HepG2 (cell line): ENCODE data around the gene AGAP1. TPM values are rescaled to one million over a fixed set of nuclear protein-coding genes. Genes with fewer than 3 reads are reported as not detected.

ENCODE experiments used
- ATAC-seq: fragments of 200-7000 bp; cut with Tn5 transposase; 3 replicates; pipeline ENCODE4 v1.9.1; 2020; ENCODE audit warnings: mild to moderate bottlenecking, moderate library complexity
- BruUV-seq: library from RNA; stranded (reverse); fragments of 400-500 nt; replicated peaks from 2 replicates; lab custom pipeline; 2021; lab: Mats Ljungman, UMichigan
- CTCF ChIA-PET: fragments of 300-600 bp; formaldehyde crosslinking; extraction: SDS; loops from one replicate; lab custom pipeline; 2021; ENCODE audit warnings: low total read pairs, inconsistent platforms, low intra/inter-chr PET ratio; lab: Yijun Ruan, JAX
- POLR2A ChIA-PET: fragments of 350-600 bp; sonication (Branson Sonifier 250); formaldehyde crosslinking; loops from one replicate; lab custom pipeline; 2020; ENCODE audit warnings: antibody characterized with exemption, inconsistent platforms; lab: Yijun Ruan, JAX
- DNase-seq: peaks from one replicate; pipeline ENCODE4 v3.0.0-alpha.2; 2015; ENCODE audit warnings: low spot score
- FAIRE-seq: peaks from 3 replicates; lab custom pipeline; 2011; peaks lifted over from hg19 to GRCh38; lab: Jason Lieb, UNC
- H2AFZ ChIP-seq: one replicate; pipeline ENCODE4 v1.6.1; 2011; ENCODE audit warnings: low read length, inconsistent platforms
- H3K27ac ChIP-seq: fragments of 300-600 bp; 3 replicates; pipeline ENCODE4 v1.8.0; 2011; ENCODE audit warnings: mixed run types, mild to moderate bottlenecking, mixed read lengths, low read length, inconsistent platforms; ENCODE audit not compliant: insufficient read depth; ENCODE audit errors: extremely low read length
- H3K27me3 ChIP-seq, 2 experiments: fragments of 200-600 bp in 1 of 2; 2 replicates in 1 of 2; 3 replicates in 1 of 2; pipeline versions ENCODE4 v1.6.0 to v1.8.0; 2011; ENCODE audit warnings: low read length in 2 of 2, mild to moderate bottlenecking in 2 of 2, moderate library complexity in 2 of 2, inconsistent platforms in 1 of 2; ENCODE audit not compliant: insufficient read depth in 2 of 2, control insufficient read depth in 1 of 2
- H3K36me3 ChIP-seq, 2 experiments: fragments of 200-600 bp in 1 of 2; replicated peaks in 1 of 2; 2 replicates in 1 of 2; 3 replicates in 1 of 2; pipeline versions ENCODE4 v1.5.1 to v1.8.0; 2011; ENCODE audit warnings: low read length in 2 of 2, inconsistent platforms in 1 of 2; ENCODE audit not compliant: insufficient read depth in 2 of 2, control insufficient read depth in 1 of 2
- H3K4me1 ChIP-seq: 2 replicates; pipeline ENCODE4 v1.5.1; 2012; ENCODE audit warnings: low read length, inconsistent platforms; ENCODE audit not compliant: insufficient read depth
- H3K4me2 ChIP-seq: 2 replicates; pipeline ENCODE4 v1.6.0; 2011; ENCODE audit warnings: low read depth, low read length, inconsistent platforms
- H3K4me3 ChIP-seq, 3 experiments: fragments of 200-600 bp in 1 of 3; sonication (generic), shearing (Covaris generic) in 1 of 3; replicated peaks in 1 of 3; 2 replicates each; pipeline ENCODE4 v1.5.1; 2011 to 2016; ENCODE audit warnings: low read length in 3 of 3, inconsistent platforms in 2 of 3, low read depth in 2 of 3, mild to moderate bottlenecking in 2 of 3, control low read depth in 1 of 3, mixed read lengths in 1 of 3; ENCODE audit not compliant: insufficient read depth in 1 of 3
- H3K79me2 ChIP-seq: one replicate; pipeline ENCODE4 v1.6.1; 2011; ENCODE audit warnings: low read length, inconsistent platforms; ENCODE audit not compliant: insufficient read depth
- H3K9ac ChIP-seq: 2 replicates; pipeline ENCODE4 v1.6.0; 2011; ENCODE audit warnings: mild to moderate bottlenecking, low read depth, low read length, inconsistent platforms; ENCODE audit not compliant: insufficient read depth
- H3K9me3 ChIP-seq: 2 replicates; pipeline ENCODE4 v1.5.1; 2012; ENCODE audit warnings: mild to moderate bottlenecking, low read length
- H4K20me1 ChIP-seq: 2 replicates; pipeline ENCODE4 v1.6.0; 2011; ENCODE audit warnings: inconsistent platforms, mild to moderate bottlenecking, low read length, moderate library complexity; ENCODE audit not compliant: insufficient read depth
- AGO2 ChIP-seq: fragments of 200-400 bp; formaldehyde crosslinking; optimal IDR thresholded peaks from 2 replicates; pipeline ENCODE3; 2017; ENCODE audit warnings: mild to moderate bottlenecking, low read depth, low read length, moderate library complexity
- PAWR ChIP-seq: sonication (generic); formaldehyde crosslinking; IDR thresholded peaks from 2 replicates; pipeline ENCODE4 v1.4.0; 2020; ENCODE audit warnings: missing genetic modification reagents, mild to moderate bottlenecking, borderline replicate concordance
- ZNF263 ChIP-seq: sonication (generic); formaldehyde crosslinking; IDR thresholded peaks from 2 replicates; pipeline ENCODE4 v1.4.0; 2020; ENCODE audit warnings: missing genetic modification reagents
- WGBS: methylation state at CpG from one replicate; pipeline ENCODE4 v1.1.6; 2017; ENCODE audit warnings: low lambda C conversion rate; 5-methylcytosine and 5-hydroxymethylcytosine counted together
- in situ Hi-C: cut with HindIII; loops from 2 replicates; pipeline ENCODE4 v1.10.0; 2017; ENCODE audit warnings: low pct_unique_long_range_greater_than_20kb; ENCODE audit not compliant: extremely low pct_ligation_motif_present
- intact Hi-C: fragments of 100-400 bp; cut with micrococcal nuclease; formaldehyde crosslinking; loops from one replicate; pipeline ENCODE4 v1.10.0; 2022; ENCODE audit not compliant: unreplicated experiment
- polyA plus RNA-seq, 8 experiments: library from polyadenylated mRNA; depleted of rRNA in 3 of 8; stranded (reverse) in 7 of 8; unstranded in 1 of 8; fragments of >200 nt; fragmentation: Illumina TruSeq in 4 of 8; extraction: Trizol in 4 of 8; gene quantifications; 2 replicates each; pipeline versions ENCODE4 v1.2.1 to v1.2.3, GENCODE V29; 2011 to 2016; ENCODE audit warnings: low read depth in 4 of 8, missing spikeins in 1 of 8, mixed read lengths in 1 of 8; ENCODE audit not compliant: insufficient read depth in 1 of 8
- total RNA-seq, 5 experiments: library from RNA; depleted of rRNA; stranded (reverse); fragments of >200 nt; fragmentation: Illumina TruSeq; extraction: Trizol; gene quantifications; 2 replicates each; pipeline ENCODE4 v1.2.3, GENCODE V29; 2016; ENCODE audit warnings: low read depth in 1 of 5

Gene AGAP1
- total and polyA plus RNA-seq, 2 of the 13 experiments (the other 11 are each of a cell fraction or from before 2014, with no cell fraction given), result 21.2 to 32.7 TPM

GRCh38 chr2:235861383-235861782 lies 367.5 kb downstream of the AGAP1 start:
- ChIA-PET CTCF (no interaction called here), POLR2A (no interaction called here)
- H3K4me2 ChIP-seq, result no peak overlapping the region
- BruUV-seq, result no TSS peak
- no peaks in the 10 kb centered on the region for H3K27me3 ChIP-seq
- in situ Hi-C loops (no loop called here), intact Hi-C loops (no loop called here)
- no peak overlapping the region for H2AFZ ChIP-seq
- FAIRE-seq (no peak), DNase-seq (no peak), ATAC-seq (no peak)
- H3K9ac ChIP-seq, result no peak overlapping the region
- H3K4me3 ChIP-seq, result no peak overlapping the region
- H4K20me1 ChIP-seq, result peaks cover 2% of the 10 kb centered on the region; the same call in 1 of the 2 replicates
- no peaks in the 10 kb centered on the region for H3K79me2 ChIP-seq
- 80% methylated on average over 3 of the region's 3 CpGs for WGBS
- H3K4me1 ChIP-seq, result no peaks in the 10 kb centered on the region
- H3K9me3 ChIP-seq, result no peaks in the 10 kb centered on the region
- no peak overlapping the region for H3K27ac ChIP-seq
- TF ChIP-seq ZNF263 (CRISPR knock-in tag) (no peak), PAWR (CRISPR knock-in tag) (no peak)
- TF ChIP-seq, all 625 proteins: peak for 0
- peaks cover 2 to 11% of the 10 kb centered on the region in 2 experiments; a peak in 2 of 5 replicates for H3K36me3 ChIP-seq

- Histone ChIP-seq H3K9ac (no peak overlapping the region), H2AFZ (no peak overlapping the region), H3K4me1 (no peaks in the 10 kb centered on the region), H3K9me3 (no peaks in the 10 kb centered on the region), H3K36me3 (peaks cover 3 to 8% of the 10 kb centered on the region in 2 experiments; a peak in 1 of 5 replicates), H3K27ac (no peak overlapping the region), H3K79me2 (no peaks in the 10 kb centered on the region), H3K4me3 (no peak overlapping the region), H3K4me2 (no peak overlapping the region), H3K27me3 (no peaks in the 10 kb centered on the region), H4K20me1 (peaks cover 2% of the 10 kb centered on the region; the same call in 1 of the 2 replicates)
- DNase-seq, result no peak
- CTCF ChIA-PET, result no interaction called here
- in situ Hi-C loops (no loop called here), intact Hi-C loops (no loop called here)
- POLR2A ChIA-PET, result no interaction called here
- WGBS, result 99% methylated on average over 11 of the region's 11 CpGs
- no TSS peak for BruUV-seq
- TF ChIP-seq AGO2, result no peak
- no peak for ATAC-seq
- FAIRE-seq, result no peak
Observed at GRCh38 chr2:235863414-235863813, 369.6 kb downstream of the AGAP1 start.
